GM21619 (cell line): ENCODE measurements around the gene UBE3B.

ENCODE experiments used
- ATAC-seq: cut with Tn5 transposase; IDR thresholded peaks from one replicate; pipeline ENCODE4 v1.9.1; 2021; ENCODE audit not compliant: unreplicated experiment

The UBE3B gene

GRCh38 chr12:109448707-109449390 lies 28.6 kb upstream of the UBE3B start:
- ATAC-seq: no peak

- ATAC-seq: no peak
These were observed 27.4 kb upstream of the UBE3B start for GRCh38 chr12:109449845-109450532.

- no peak for ATAC-seq
These were observed 26.5 kb upstream of the UBE3B start for GRCh38 chr12:109450980-109451379.

- no peak for ATAC-seq
These were observed 26.0 kb upstream of the UBE3B start for GRCh38 chr12:109451400-109451799.

- ATAC-seq: no peak
These were observed 24.9 kb upstream of the UBE3B start for GRCh38 chr12:109452489-109452888.

GRCh38 chr12:109455706-109456105 lies 21.7 kb upstream of the UBE3B start:
- no peak for ATAC-seq

GRCh38 chr12:109458086-109458485 lies 19.3 kb upstream of the UBE3B start:
- no peak for ATAC-seq

GRCh38 chr12:109458771-109459208 lies 18.6 kb upstream of the UBE3B start:
- no peak for ATAC-seq

- no peak for ATAC-seq
These were observed 18.2 kb upstream of the UBE3B start for GRCh38 chr12:109459247-109459646.

GRCh38 chr12:109460538-109460937 lies 16.9 kb upstream of the UBE3B start:
- ATAC-seq: no peak

- no peak for ATAC-seq
These were observed 16.2 kb upstream of the UBE3B start for GRCh38 chr12:109461049-109461845.

GRCh38 chr12:109461846-109462756 lies 15.3 kb upstream of the UBE3B start:
- ATAC-seq: no peak

GRCh38 chr12:109462868-109463692 lies 14.4 kb upstream of the UBE3B start:
- no peak for ATAC-seq

- ATAC-seq: no peak
These were observed 13.7 kb upstream of the UBE3B start for GRCh38 chr12:109463756-109464155.

GRCh38 chr12:109464642-109465351 lies 12.6 kb upstream of the UBE3B start:
- ATAC-seq: no peak

- no peak for ATAC-seq
These were observed 11.1 kb upstream of the UBE3B start for GRCh38 chr12:109466305-109466704.

- ATAC-seq: no peak
These were observed 10.6 kb upstream of the UBE3B start for GRCh38 chr12:109466821-109467220.

- ATAC-seq: no peak
These were observed 9.3 kb upstream of the UBE3B start for GRCh38 chr12:109467978-109468676.

- no peak for ATAC-seq
These were observed 7.9 kb upstream of the UBE3B start for GRCh38 chr12:109469517-109469916.
